ENCODE results near the gene TBX10.

DNA sequence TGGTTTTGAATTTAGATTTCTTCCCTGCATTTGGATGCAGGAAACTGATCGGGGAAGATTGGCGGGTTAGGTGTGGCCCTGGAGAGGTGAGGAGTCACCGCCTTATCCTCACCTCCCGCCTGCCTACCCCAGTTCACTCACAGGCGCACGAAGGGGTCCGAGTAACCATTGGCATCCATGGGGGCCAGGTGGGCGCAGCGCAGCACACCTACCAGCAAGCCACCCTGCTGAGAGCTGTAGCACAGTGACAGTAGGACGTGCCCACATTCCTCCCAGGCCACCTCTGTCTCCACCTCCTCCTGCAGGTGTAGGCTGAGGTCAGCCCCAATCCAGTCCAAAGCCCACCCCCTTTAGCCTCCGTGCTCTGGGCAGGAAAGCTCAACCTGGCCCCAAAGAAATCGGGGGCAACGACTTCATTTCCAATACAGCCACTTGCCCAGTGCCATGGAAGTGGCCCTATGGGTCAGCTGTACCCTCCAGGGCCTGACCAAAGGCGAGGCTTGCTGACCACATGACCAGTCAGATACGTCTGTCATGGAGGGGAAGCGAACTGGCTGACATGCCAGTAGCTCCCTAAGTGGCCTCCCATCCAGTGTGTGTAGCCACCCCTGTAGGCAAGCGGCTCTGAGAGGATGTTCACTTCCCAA is 26.1 kb downstream of the TBX10 start:
- TF ChIP-seq, protein P1, sequence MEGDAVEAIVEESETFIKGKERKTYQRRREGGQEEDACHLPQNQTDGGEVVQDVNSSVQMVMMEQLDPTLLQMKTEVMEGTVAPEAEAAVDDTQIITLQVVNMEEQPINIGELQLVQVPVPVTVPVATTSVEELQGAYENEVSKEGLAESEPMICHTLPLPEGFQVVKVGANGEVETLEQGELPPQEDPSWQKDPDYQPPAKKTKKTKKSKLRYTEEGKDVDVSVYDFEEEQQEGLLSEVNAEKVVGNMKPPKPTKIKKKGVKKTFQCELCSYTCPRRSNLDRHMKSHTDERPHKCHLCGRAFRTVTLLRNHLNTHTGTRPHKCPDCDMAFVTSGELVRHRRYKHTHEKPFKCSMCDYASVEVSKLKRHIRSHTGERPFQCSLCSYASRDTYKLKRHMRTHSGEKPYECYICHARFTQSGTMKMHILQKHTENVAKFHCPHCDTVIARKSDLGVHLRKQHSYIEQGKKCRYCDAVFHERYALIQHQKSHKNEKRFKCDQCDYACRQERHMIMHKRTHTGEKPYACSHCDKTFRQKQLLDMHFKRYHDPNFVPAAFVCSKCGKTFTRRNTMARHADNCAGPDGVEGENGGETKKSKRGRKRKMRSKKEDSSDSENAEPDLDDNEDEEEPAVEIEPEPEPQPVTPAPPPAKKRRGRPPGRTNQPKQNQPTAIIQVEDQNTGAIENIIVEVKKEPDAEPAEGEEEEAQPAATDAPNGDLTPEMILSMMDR (IDR thresholded peaks at IDR 0.05), result no peak
- TF ChIP-seq EP300 (IDR thresholded peaks at IDR 0.05) (no peak), POLR2A (IDR thresholded peaks at IDR 0.05) (no peak), POLR2AphosphoS5 (IDR thresholded peaks at IDR 0.05) (no peak)
